ENCODE results near the gene GLI1. TPM values are rescaled to one million over a fixed set of nuclear protein-coding genes. Genes with fewer than 3 reads are reported as not detected.

GLI1 gene
- total RNA-seq, 4 donors from 2014 or later: 0.51 to 2.9 (median 2.0) TPM; not detected in 1

Other genes starting within 250 kb of the GLI1 start
- 10 to 100 TPM in 3 of 4 donors, 1 to 10 TPM in 1; 7.1 to 26.0 (median 18.3) TPM for gene NXPH4, start 243.0 kb upstream of the GLI1 start, total RNA-seq
- gene SHMT2, start 230.1 kb upstream of the GLI1 start, total RNA-seq: 10 to 100 TPM; 53.5 to 87.2 (median 70.3) TPM
- gene STAC3, start 208.6 kb upstream of the GLI1 start, total RNA-seq: 1 to 10 TPM; 1.7 to 3.0 (median 2.1) TPM
- gene R3HDM2, start 28.7 kb upstream of the GLI1 start, total RNA-seq: 10 to 100 TPM; 43.4 to 97.6 (median 65.1) TPM
- gene INHBC, start 25.0 kb upstream of the GLI1 start, total RNA-seq: not detected
- gene INHBE, start 4.5 kb upstream of the GLI1 start, total RNA-seq: under 1 TPM in 1 of 4 donors, not detected in 3; 0.56 TPM
- 1 to 10 TPM; 5.4 to 7.4 (median 5.9) TPM for gene ARHGAP9, start 20.1 kb downstream of the GLI1 start, total RNA-seq
- 100 to 1,000 TPM in 1 of 4 donors, 10 to 100 TPM in 3; 55.7 to 203 (median 79.7) TPM for gene MARS1, start 28.3 kb downstream of the GLI1 start, total RNA-seq
- gene DDIT3, start 60.7 kb downstream of the GLI1 start, total RNA-seq: 10 to 100 TPM in 3 of 4 donors, 1 to 10 TPM in 1; 8.1 to 33.6 (median 14.4) TPM
- gene MBD6, start 63.0 kb downstream of the GLI1 start, total RNA-seq: 10 to 100 TPM; 24.4 to 92.9 (median 36.8) TPM
- 100 to 1,000 TPM; 152 to 242 (median 185) TPM for gene DCTN2, start 87.4 kb downstream of the GLI1 start, total RNA-seq
- gene KIF5A, start 90.3 kb downstream of the GLI1 start, total RNA-seq: under 1 TPM in 2 of 4 donors, not detected in 2; 0.08 to 0.23 TPM
- gene PIP4K2C, start 131.4 kb downstream of the GLI1 start, total RNA-seq: 10 to 100 TPM; 36.9 to 68.9 (median 51.5) TPM
- gene DTX3, start 145.0 kb downstream of the GLI1 start, total RNA-seq: 10 to 100 TPM; 10.4 to 19.0 (median 12.1) TPM
- 10 to 100 TPM in 1 of 4 donors, 1 to 10 TPM in 3; 4.0 to 13.3 (median 7.9) TPM for gene ARHGEF25, start 151.7 kb downstream of the GLI1 start, total RNA-seq
- under 1 TPM in 3 of 4 donors, not detected in 1; 0.38 to 0.48 (median 0.42) TPM for gene B4GALNT1, start 173.4 kb downstream of the GLI1 start, total RNA-seq
- gene OS9, start 234.3 kb downstream of the GLI1 start, total RNA-seq: 100 to 1,000 TPM; 165 to 282 (median 236) TPM